Muscle of back (tissue), 11 donors: ENCODE data around the gene GRB7. TPM values are rescaled to one million over a fixed set of nuclear protein-coding genes. Genes with fewer than 3 reads are reported as not detected.
"Not testable (repeated sequence)": the region's sequence is repeated elsewhere in the genome, so short reads cannot be mapped to it uniquely, and the experiment has no call there.

Experiments used
- DNase-seq, 3 donors: peaks; one replicate each; pipeline versions ENCODE4 v3.0.0 to v3.0.0-alpha.2; 2013
- polyA plus RNA-seq, 10 donors: library from polyadenylated mRNA; unstranded; fragments of 120-200 nt; gene quantifications; one replicate each; pipeline ENCODE4 v1.2.1, GENCODE V29; 2013; ENCODE audit not compliant: insufficient read length in 10 of 10

Gene GRB7
- polyA plus RNA-seq, 10 donors, result 0.14 to 1.9 (median 0.42) TPM

- DNase-seq, result no peak
Measured at GRCh38 chr17:39732586-39732985, 5.2 kb upstream of the GRB7 start.

GRCh38 chr17:39735882-39736281 lies 1.9 kb upstream of the GRB7 start:
- DNase-seq, result no peak

- DNase-seq, result no peak
Measured at GRCh38 chr17:39736319-39737165, 1.2 kb upstream of the GRB7 start.

- no peak for DNase-seq
Measured at GRCh38 chr17:39737206-39737759, 455 bp upstream of the GRB7 start.

GRCh38 chr17:39738568-39738901 lies 797 bp downstream of the GRB7 start:
- no peak for DNase-seq

- DNase-seq, result peak in 2 of 3 donors; percentile 15 to 54
Measured at GRCh38 chr17:39738983-39739884, 1.5 kb downstream of the GRB7 start.

- peak in 1 of 3 donors; percentile 49 for DNase-seq
Measured at GRCh38 chr17:39739885-39740356, 2.2 kb downstream of the GRB7 start.

- peak in 1 of 3 donors; percentile 35 for DNase-seq
Measured at GRCh38 chr17:39740357-39741111, 2.8 kb downstream of the GRB7 start.

- no peak for DNase-seq
Measured at GRCh38 chr17:39742126-39742855, 4.6 kb downstream of the GRB7 start.

- DNase-seq, result no peak
Measured at GRCh38 chr17:39742856-39743436, 5.2 kb downstream of the GRB7 start.

- no peak for DNase-seq
Measured at GRCh38 chr17:39744075-39744835, 6.5 kb downstream of the GRB7 start.

GRCh38 chr17:39744836-39745215 lies 7.1 kb downstream of the GRB7 start:
- DNase-seq, result no peak

- no peak for DNase-seq
Measured at GRCh38 chr17:39745335-39746144, 7.8 kb downstream of the GRB7 start.

GRCh38 chr17:39746145-39746461 lies 8.4 kb downstream of the GRB7 start:
- DNase-seq, result no peak

GRCh38 chr17:39747745-39748144 lies 10.0 kb downstream of the GRB7 start:
- no peak for DNase-seq

- not testable (repeated sequence) for DNase-seq
Measured at GRCh38 chr17:39748444-39749034, 10.8 kb downstream of the GRB7 start.

GRCh38 chr17:39750131-39751015 lies 12.6 kb downstream of the GRB7 start:
- no peak for DNase-seq
